HG03520 (cell line): ENCODE measurements around the gene UBE2E1.
A peak's percentile ranks its signal among the peaks of the same experiment; 100 is the strongest.
"Not testable (repeated sequence)": the region's sequence is repeated elsewhere in the genome, so short reads cannot be mapped to it uniquely, and the experiment has no call there.

Experiments
- ATAC-seq: cut with Tn5 transposase; IDR thresholded peaks from one replicate; pipeline ENCODE4 v1.9.1; 2021; ENCODE audit warnings: mild to moderate bottlenecking, moderate library complexity; ENCODE audit not compliant: unreplicated experiment

The UBE2E1 gene

GRCh38 chr3:23840521-23840920 lies 34.8 kb downstream of the UBE2E1 start:
- ATAC-seq: no peak

GRCh38 chr3:23843869-23844268 lies 38.1 kb downstream of the UBE2E1 start:
- no peak for ATAC-seq

- ATAC-seq: no peak
These were observed 39.8 kb downstream of the UBE2E1 start for GRCh38 chr3:23845326-23846216.

GRCh38 chr3:23849462-23849861 lies 43.7 kb downstream of the UBE2E1 start:
- not testable (repeated sequence) for ATAC-seq

GRCh38 chr3:23856286-23856685 lies 50.5 kb downstream of the UBE2E1 start:
- ATAC-seq: no peak

- ATAC-seq: no peak
These were observed 53.4 kb downstream of the UBE2E1 start for GRCh38 chr3:23859012-23859743.

- ATAC-seq: no peak
These were observed 54.2 kb downstream of the UBE2E1 start for GRCh38 chr3:23859839-23860382.

GRCh38 chr3:23861689-23862088 lies 55.9 kb downstream of the UBE2E1 start:
- ATAC-seq: no peak

- ATAC-seq: no peak
These were observed 57.3 kb downstream of the UBE2E1 start for GRCh38 chr3:23863060-23863459.

GRCh38 chr3:23864931-23865330 lies 59.2 kb downstream of the UBE2E1 start:
- ATAC-seq: no peak

- peak; percentile 97 for ATAC-seq
These were observed 60.0 kb downstream of the UBE2E1 start for GRCh38 chr3:23865595-23866396.

- no peak for ATAC-seq
These were observed 61.6 kb downstream of the UBE2E1 start for GRCh38 chr3:23867400-23867799.

- ATAC-seq: no peak
These were observed 62.1 kb downstream of the UBE2E1 start for GRCh38 chr3:23867838-23868237.

- no peak for ATAC-seq
These were observed 64.4 kb downstream of the UBE2E1 start for GRCh38 chr3:23869977-23870662.

GRCh38 chr3:23870663-23871043 lies 64.9 kb downstream of the UBE2E1 start:
- not testable (repeated sequence) for ATAC-seq

- ATAC-seq: not testable (repeated sequence)
These were observed 65.6 kb downstream of the UBE2E1 start for GRCh38 chr3:23871361-23871760.

- ATAC-seq: no peak
These were observed 66.6 kb downstream of the UBE2E1 start for GRCh38 chr3:23872330-23872729.

GRCh38 chr3:23873941-23874340 lies 68.2 kb downstream of the UBE2E1 start:
- no peak for ATAC-seq

GRCh38 chr3:23874359-23875112 lies 68.8 kb downstream of the UBE2E1 start:
- no peak for ATAC-seq
